Loucy (cell line): Measurements from ENCODE around the gene AGAP1.
A peak's percentile ranks its signal among the peaks of the same experiment; 100 is the strongest.

ENCODE experiments used
- H2AFZ ChIP-seq: fragments of 200-600 bp; sonication (generic); 2 replicates; pipeline ENCODE4 v1.6.0; 2016; ENCODE audit warnings: antibody characterized with exemption, mild to moderate bottlenecking, low read length, moderate library complexity
- H3F3A ChIP-seq: fragments of 200-600 bp; 2 replicates; pipeline ENCODE4 v1.6.0; 2016; ENCODE audit warnings: antibody characterized with exemption, low read depth, mild to moderate bottlenecking
- H3K27me3 ChIP-seq: fragments of 200-600 bp; sonication (generic); 2 replicates; pipeline ENCODE4 v1.6.1; 2014; ENCODE audit warnings: low read length, mild to moderate bottlenecking; ENCODE audit not compliant: insufficient read depth, poor library complexity, severe bottlenecking
- H3K36me3 ChIP-seq: fragments of 200-600 bp; sonication (generic); 2 replicates; pipeline ENCODE4 v1.6.1; 2016; ENCODE audit warnings: low read length; ENCODE audit not compliant: insufficient read depth
- H3K4me1 ChIP-seq: fragments of 200-600 bp; sonication (generic); 2 replicates; pipeline ENCODE4 v1.5.1; 2014; ENCODE audit warnings: low read length, mild to moderate bottlenecking; ENCODE audit not compliant: insufficient read depth, poor library complexity, severe bottlenecking
- H3K4me2 ChIP-seq: fragments of 200-600 bp; sonication (generic); 2 replicates; pipeline ENCODE4 v1.6.0; 2014; ENCODE audit warnings: antibody characterized with exemption, low read length, low read depth, mild to moderate bottlenecking; ENCODE audit not compliant: poor library complexity, severe bottlenecking
- H3K4me3 ChIP-seq: fragments of 200-600 bp; sonication (generic); 2 replicates; pipeline ENCODE4 v1.5.1; 2014; ENCODE audit warnings: low read length, mild to moderate bottlenecking, mixed read lengths; ENCODE audit not compliant: poor library complexity, severe bottlenecking
- H3K79me2 ChIP-seq: fragments of 200-600 bp; sonication (generic); 2 replicates; pipeline ENCODE4 v1.6.1; 2014; ENCODE audit warnings: low read length; ENCODE audit not compliant: insufficient read depth
- H3K9ac ChIP-seq: fragments of 200-600 bp; sonication (generic); 2 replicates; pipeline ENCODE4 v1.6.0; 2014; ENCODE audit warnings: mild to moderate bottlenecking, low read depth, low read length, moderate library complexity; ENCODE audit not compliant: poor library complexity, severe bottlenecking
- H3K9me2 ChIP-seq: fragments of 200-600 bp; sonication (generic); replicated peaks from 2 replicates; pipeline ENCODE4 v1.6.1; 2016; ENCODE audit warnings: low read depth, low read length, mixed read lengths
- H3K9me3 ChIP-seq: fragments of 200-600 bp; sonication (generic); 2 replicates; pipeline ENCODE4 v1.6.1; 2014; ENCODE audit warnings: mild to moderate bottlenecking, antibody characterized with exemption, low read length, low read depth; ENCODE audit not compliant: insufficient read depth
- H4K20me1 ChIP-seq: fragments of 200-600 bp; sonication (generic); 2 replicates; pipeline ENCODE4 v1.6.0; 2014; ENCODE audit warnings: antibody characterized with exemption, low read length, mild to moderate bottlenecking; ENCODE audit not compliant: insufficient read depth, poor library complexity, severe bottlenecking
- CTCF ChIP-seq: fragments of 200-600 bp; sonication (generic); conservative IDR thresholded peaks from 2 replicates; pipeline ENCODE4 v1.5.1; 2014; ENCODE audit warnings: mild to moderate bottlenecking, antibody characterized with exemption, low read length
- EZH2phosphoT487 ChIP-seq: fragments of 200-600 bp; IDR thresholded peaks from 2 replicates; pipeline ENCODE4 v1.6.1; 2018; ENCODE audit warnings: antibody characterized with exemption, mild to moderate bottlenecking, moderate library complexity, borderline replicate concordance

AGAP1 gene

GRCh38 chr2:235637896-235638295, 144.1 kb downstream of the AGAP1 start:
- H4K20me1 ChIP-seq = no peaks in the 10 kb centered on the region

GRCh38 chr2:235638541-235639427, 144.9 kb downstream of the AGAP1 start:
- no peaks in the 10 kb centered on the region for H3K36me3 ChIP-seq
- H3K79me2 ChIP-seq = no peaks in the 10 kb centered on the region
- no peaks in the 10 kb centered on the region for H3K4me1 ChIP-seq
- no peak for TF ChIP-seq EZH2phosphoT487
- peak; percentile 66 for TF ChIP-seq CTCF
- no peaks in the 10 kb centered on the region for H3F3A ChIP-seq
- no peaks in the 10 kb centered on the region for H4K20me1 ChIP-seq
- H3K9ac ChIP-seq = no peak overlapping the region
- no peaks in the 10 kb centered on the region for H3K9me3 ChIP-seq
- no peaks in the 10 kb centered on the region for H3K27me3 ChIP-seq
- no peaks in the 10 kb centered on the region for H3K9me2 ChIP-seq
- no peak overlapping the region for H3K4me2 ChIP-seq
- no peak overlapping the region for H3K4me3 ChIP-seq
- H2AFZ ChIP-seq = no peak overlapping the region

More at GRCh38 chr2:235637896-235638295, 144.1 kb downstream of the AGAP1 start:
- no peaks in the 10 kb centered on the region for H3K9me3 ChIP-seq
- H3K36me3 ChIP-seq = no peaks in the 10 kb centered on the region
- no peaks in the 10 kb centered on the region for H3F3A ChIP-seq
- no peaks in the 10 kb centered on the region for H3K9me2 ChIP-seq
- no peaks in the 10 kb centered on the region for H3K27me3 ChIP-seq
- no peaks in the 10 kb centered on the region for H3K4me1 ChIP-seq
- H3K79me2 ChIP-seq = no peaks in the 10 kb centered on the region
- no peak overlapping the region for H3K4me2 ChIP-seq
- TF ChIP-seq EZH2phosphoT487 = no peak
- TF ChIP-seq CTCF = no peak
- H2AFZ ChIP-seq = no peak overlapping the region
- no peak overlapping the region for H3K4me3 ChIP-seq
- H3K9ac ChIP-seq = no peak overlapping the region

GRCh38 chr2:235639428-235639773, 145.6 kb downstream of the AGAP1 start:
- no peaks in the 10 kb centered on the region for H3K9me2 ChIP-seq
- no peaks in the 10 kb centered on the region for H3F3A ChIP-seq
- H3K4me1 ChIP-seq = no peaks in the 10 kb centered on the region
- no peaks in the 10 kb centered on the region for H3K9me3 ChIP-seq
- TF ChIP-seq EZH2phosphoT487 (no peak), CTCF (no peak)
- H3K36me3 ChIP-seq = no peaks in the 10 kb centered on the region
- no peak overlapping the region for H3K9ac ChIP-seq
- no peaks in the 10 kb centered on the region for H4K20me1 ChIP-seq
- H3K27me3 ChIP-seq = no peaks in the 10 kb centered on the region
- no peaks in the 10 kb centered on the region for H3K79me2 ChIP-seq
- no peak overlapping the region for H3K4me2 ChIP-seq
- no peak overlapping the region for H2AFZ ChIP-seq
- H3K4me3 ChIP-seq = no peak overlapping the region
